ENCODE measurements around the gene MEGF11. TPM values are rescaled to one million over a fixed set of nuclear protein-coding genes. Genes with fewer than 3 reads are reported as not detected.

MEGF11 gene
- total and polyA plus RNA-seq, 7 donors = 0.04 to 0.05 TPM; not detected in 5

GRCh38 chr15:66050264-66050663, 203.3 kb downstream of the MEGF11 start:
- ATAC-seq (no peak), DNase-seq (no peak)
- intact Hi-C loops (cut with DNase I) = no loop called here
- TF ChIP-seq, protein P1, sequence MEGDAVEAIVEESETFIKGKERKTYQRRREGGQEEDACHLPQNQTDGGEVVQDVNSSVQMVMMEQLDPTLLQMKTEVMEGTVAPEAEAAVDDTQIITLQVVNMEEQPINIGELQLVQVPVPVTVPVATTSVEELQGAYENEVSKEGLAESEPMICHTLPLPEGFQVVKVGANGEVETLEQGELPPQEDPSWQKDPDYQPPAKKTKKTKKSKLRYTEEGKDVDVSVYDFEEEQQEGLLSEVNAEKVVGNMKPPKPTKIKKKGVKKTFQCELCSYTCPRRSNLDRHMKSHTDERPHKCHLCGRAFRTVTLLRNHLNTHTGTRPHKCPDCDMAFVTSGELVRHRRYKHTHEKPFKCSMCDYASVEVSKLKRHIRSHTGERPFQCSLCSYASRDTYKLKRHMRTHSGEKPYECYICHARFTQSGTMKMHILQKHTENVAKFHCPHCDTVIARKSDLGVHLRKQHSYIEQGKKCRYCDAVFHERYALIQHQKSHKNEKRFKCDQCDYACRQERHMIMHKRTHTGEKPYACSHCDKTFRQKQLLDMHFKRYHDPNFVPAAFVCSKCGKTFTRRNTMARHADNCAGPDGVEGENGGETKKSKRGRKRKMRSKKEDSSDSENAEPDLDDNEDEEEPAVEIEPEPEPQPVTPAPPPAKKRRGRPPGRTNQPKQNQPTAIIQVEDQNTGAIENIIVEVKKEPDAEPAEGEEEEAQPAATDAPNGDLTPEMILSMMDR (IDR thresholded peaks at IDR 0.05) = no peak
- Histone ChIP-seq H3K27ac (no peak overlapping the region), H3K36me3 (ENCODE audit: insufficient read depth in 1 of 2, low read depth in 1 of 2) (no peaks in the 10 kb centered on the region), H3K4me3 (no peak overlapping the region), H3K4me1 (peaks cover 6% of the 10 kb centered on the region), H3K9me3 (no peaks in the 10 kb centered on the region), H3K27me3 (ENCODE audit: insufficient read depth in 3 of 3, low read length in 2 of 3) (no peaks in the 10 kb centered on the region)
- 86 to 89% (median 87%) methylated on average over 5 of the region's 5 CpGs for WGBS, 3 donors

- no peaks in the 10 kb centered on the region for H3K36me3 ChIP-seq (ENCODE audit: insufficient read depth in 1 of 2, low read depth in 1 of 2)
- DNase-seq (no peak), ATAC-seq (no peak)
- H3K4me1 ChIP-seq = peaks cover 6% of the 10 kb centered on the region
- intact Hi-C loops (cut with DNase I) = no loop called here
- no peak overlapping the region for H3K4me3 ChIP-seq
- TF ChIP-seq, protein P1 (IDR thresholded peaks at IDR 0.05) = no peak
- H3K27ac ChIP-seq = no peak overlapping the region
- 75 to 81% (median 80%) methylated on average over 6 of the region's 6 CpGs for WGBS, 3 donors
- no peaks in the 10 kb centered on the region for H3K9me3 ChIP-seq
- peaks cover 0 to 1% (median 0%) of the 10 kb centered on the region in 3 donors for H3K27me3 ChIP-seq (ENCODE audit: insufficient read depth in 3 of 3, low read length in 2 of 3)
Measured at GRCh38 chr15:66049353-66049752, 204.2 kb downstream of the MEGF11 start.

DNA sequence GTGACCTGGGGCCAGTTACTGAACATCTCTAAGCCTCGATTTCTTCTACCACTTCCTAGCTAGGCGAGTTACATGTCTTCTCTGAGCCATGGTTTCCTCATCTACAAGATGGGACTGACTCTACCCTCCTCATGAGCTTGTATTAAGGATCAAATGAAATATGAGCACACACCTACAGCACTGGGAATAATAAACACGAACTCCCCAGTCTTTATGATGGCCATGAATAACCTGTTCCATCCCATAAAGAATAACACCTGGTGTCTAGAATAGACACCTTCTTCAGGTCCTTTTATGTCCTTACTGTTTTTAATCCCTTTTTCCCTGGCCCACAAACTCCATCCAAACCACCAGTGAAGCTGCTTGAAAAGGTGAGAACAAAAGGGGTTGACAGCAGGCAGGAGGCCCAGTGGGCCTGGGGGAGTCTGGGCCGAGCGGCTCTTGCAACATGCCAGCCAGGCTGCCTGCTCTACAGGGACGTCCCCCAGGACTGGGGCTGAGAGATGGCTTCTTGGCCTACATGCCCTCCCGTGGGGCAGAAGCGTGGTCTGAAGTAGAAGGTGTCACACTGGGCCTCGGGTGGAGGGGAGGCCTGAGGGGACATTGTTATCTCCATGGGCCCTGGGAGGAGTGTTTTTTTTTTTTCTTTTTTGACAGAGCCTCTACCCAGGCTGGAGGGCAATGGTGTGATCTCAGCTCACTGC, 206.1 kb downstream of the MEGF11 start:
- peaks cover 6% of the 10 kb centered on the region for H3K4me1 ChIP-seq
- H3K27me3 ChIP-seq (ENCODE audit: insufficient read depth in 3 of 3, low read length in 2 of 3) = peaks cover 0 to 1% (median 0%) of the 10 kb centered on the region in 3 donors
- WGBS, 3 donors = 77 to 88% (median 85%) methylated on average over 9 of the region's 9 CpGs
- intact Hi-C loops (cut with DNase I) = no loop called here
- H3K36me3 ChIP-seq (ENCODE audit: insufficient read depth in 1 of 2, low read depth in 1 of 2) = no peaks in the 10 kb centered on the region
- no peaks in the 10 kb centered on the region for H3K9me3 ChIP-seq
- ATAC-seq (no peak), DNase-seq (no peak)
- TF ChIP-seq, protein P1 (IDR thresholded peaks at IDR 0.05) = no peak
- no peak overlapping the region for H3K4me3 ChIP-seq
- H3K27ac ChIP-seq = no peak overlapping the region

GRCh38 chr15:66046751-66047150, 206.8 kb downstream of the MEGF11 start:
- ATAC-seq (no peak), DNase-seq (no peak)
- H3K36me3 ChIP-seq (ENCODE audit: insufficient read depth in 1 of 2, low read depth in 1 of 2) = no peaks in the 10 kb centered on the region
- intact Hi-C loops (cut with DNase I) = no loop called here
- peaks cover 6% of the 10 kb centered on the region for H3K4me1 ChIP-seq
- H3K4me3 ChIP-seq = no peak overlapping the region
- TF ChIP-seq, protein P1 (IDR thresholded peaks at IDR 0.05) = no peak
- 73 to 82% (median 80%) methylated on average over 1 of the region's 1 CpG for WGBS, 3 donors
- no peaks in the 10 kb centered on the region for H3K9me3 ChIP-seq
- no peak overlapping the region for H3K27ac ChIP-seq
- peaks cover 0 to 1% (median 0%) of the 10 kb centered on the region in 3 donors for H3K27me3 ChIP-seq (ENCODE audit: insufficient read depth in 3 of 3, low read length in 2 of 3)

DNA sequence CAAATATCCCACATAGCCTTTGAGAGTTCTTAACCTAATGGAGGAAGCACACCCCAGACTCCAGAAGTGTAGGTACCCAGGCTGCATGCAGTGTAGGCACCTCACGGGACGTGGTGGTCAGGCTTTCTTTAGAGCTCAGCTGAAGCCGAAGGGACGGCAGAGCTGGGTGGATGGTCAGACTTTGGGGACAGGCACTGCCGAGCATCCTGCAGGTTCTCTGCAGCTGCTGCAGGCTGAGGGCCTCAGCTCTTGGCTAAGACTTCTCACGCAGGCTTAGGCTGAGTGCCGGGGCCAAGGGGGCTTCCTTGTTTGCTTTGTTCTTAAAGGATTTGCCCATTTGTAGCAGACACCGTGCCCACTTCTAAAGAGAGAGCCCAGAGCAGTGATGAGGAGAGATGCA, 207.2 kb downstream of the MEGF11 start:
- TF ChIP-seq, protein P1 (IDR thresholded peaks at IDR 0.05) = no peak
- Histone ChIP-seq H3K27ac (no peak overlapping the region), H3K4me3 (no peak overlapping the region), H3K36me3 (ENCODE audit: insufficient read depth in 1 of 2, low read depth in 1 of 2) (no peaks in the 10 kb centered on the region), H3K27me3 (ENCODE audit: insufficient read depth in 3 of 3, low read length in 2 of 3) (peaks cover 0 to 1% (median 0%) of the 10 kb centered on the region in 3 donors), H3K9me3 (no peaks in the 10 kb centered on the region), H3K4me1 (peaks cover 6% of the 10 kb centered on the region)
- 67 to 69% (median 69%) methylated on average over 8 of the region's 8 CpGs for WGBS, 3 donors
- DNase-seq (no peak), ATAC-seq (no peak)
- intact Hi-C loops (cut with DNase I) = no loop called here
